ENCODE measurements around the gene MATN3.

MATN3 gene

DNA sequence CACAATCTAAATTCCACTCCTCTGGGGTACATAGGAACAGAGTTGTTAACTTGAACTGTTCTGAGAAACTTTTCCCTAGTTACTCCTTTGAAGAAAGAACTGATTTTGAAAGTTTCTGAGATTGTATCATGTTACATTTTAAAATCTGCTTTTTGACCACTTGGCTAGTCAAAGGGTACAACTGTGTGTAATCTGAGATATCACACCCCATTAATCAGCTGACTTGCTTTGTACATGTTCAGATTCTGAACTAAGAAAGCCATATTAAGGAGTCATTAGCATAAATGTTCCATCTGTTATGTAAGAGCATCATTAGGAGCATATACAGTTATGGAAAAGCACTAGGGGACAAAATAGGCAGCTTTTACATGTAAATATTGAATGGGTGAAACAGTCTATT lies 18.7 kb downstream of the MATN3 start:
- no peak for DNase-seq

DNA sequence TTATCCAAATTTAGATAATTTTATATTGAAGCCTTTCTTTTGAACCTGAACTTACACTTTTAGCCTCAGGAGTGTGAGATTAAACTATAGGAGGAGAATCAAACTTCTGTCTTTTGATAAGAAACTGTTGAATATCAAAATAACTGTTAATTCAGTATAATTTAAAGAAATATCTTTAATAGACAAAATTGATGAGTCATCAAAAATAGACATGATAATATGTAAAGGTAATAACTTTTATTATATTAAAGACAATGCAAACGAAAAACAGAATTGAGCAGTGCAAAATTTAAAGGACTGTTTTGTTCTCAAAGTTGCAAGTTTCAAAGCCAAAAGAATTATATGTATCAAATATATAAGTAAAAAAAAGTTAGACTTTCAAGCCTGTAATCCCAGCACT lies 20.6 kb downstream of the MATN3 start:
- DNase-seq = no peak

DNA sequence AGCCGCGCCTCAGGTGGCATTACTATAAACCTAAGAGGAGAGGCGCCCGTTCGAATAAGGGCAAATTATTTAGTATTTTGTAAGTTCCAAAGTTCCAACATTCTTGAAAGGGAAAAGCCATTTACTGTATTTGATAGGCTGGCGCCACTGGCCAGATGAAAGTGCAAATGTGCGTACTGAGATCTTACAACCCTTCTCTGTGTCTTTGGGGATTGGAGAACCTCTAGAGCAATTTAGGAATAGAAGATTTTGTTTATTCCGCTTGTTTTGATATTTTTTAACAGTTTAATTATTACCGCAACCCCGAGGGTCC lies 22.1 kb downstream of the MATN3 start:
- no peak for DNase-seq

DNA sequence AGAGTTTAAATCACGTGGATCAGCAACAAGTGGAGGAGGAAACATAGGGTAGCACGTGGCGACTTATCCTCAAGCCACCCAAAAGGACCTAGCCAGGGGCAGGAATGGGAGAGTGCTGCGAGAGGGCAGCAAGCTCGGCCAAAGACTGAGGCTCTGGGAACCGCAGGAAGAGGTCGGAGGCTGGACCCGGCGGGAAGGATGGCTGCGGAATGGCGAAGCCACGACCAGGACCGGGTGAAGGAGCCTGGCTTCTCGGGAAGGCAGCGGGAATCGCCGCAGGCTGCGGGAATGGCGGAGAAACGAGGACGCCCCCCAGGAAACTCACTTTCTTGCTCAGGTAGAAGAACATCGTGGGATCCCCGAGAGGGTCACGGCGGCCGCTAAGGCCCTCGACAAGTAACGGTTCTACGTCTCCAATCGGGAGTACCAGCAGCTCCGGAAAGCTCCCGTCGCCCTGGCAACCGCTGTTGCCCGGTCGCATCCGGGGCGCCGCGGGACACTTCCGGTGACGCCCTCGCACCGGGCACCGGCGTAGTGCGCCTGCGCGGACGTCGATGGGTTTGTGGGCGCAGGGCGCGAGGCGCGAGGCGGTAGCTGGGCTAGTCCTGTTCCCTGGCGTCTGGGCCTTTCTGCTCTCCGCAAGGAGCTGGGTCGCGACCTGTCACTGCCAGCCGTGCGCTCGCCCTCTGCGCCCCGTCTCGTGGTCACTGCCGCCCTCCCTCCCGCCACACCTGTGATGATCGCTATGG lies 22.6 kb downstream of the MATN3 start, which contains the start of gene WDR35:
TSS of gene WDR35 (minus strand) at position 439 of the 749 bp plus-strand sequence. CDS start at position 349, 90 bp downstream.
- peak; percentile 99 for DNase-seq

GRCh38 chr2:19989342-19989666 lies 23.2 kb downstream of the MATN3 start:
- DNase-seq = no peak

DNA sequence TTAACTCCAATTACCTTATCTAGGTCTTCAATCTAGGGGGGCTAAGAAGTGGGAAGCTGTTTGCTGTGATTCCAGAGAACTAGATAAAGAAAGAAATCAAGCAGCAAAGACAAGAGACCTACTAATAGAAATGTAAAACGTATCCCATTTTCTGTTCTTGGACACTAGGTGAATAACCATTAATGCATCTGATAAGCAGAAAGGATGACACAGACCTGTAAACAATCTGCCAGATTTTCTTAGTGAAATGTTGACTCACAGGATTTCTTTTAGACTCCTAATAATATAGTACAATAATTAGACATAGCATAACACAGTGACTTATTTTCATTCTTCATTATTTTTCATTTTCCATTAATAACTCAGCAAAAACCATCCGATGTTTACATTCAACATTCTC lies 23.9 kb downstream of the MATN3 start:
- no peak for DNase-seq

DNA sequence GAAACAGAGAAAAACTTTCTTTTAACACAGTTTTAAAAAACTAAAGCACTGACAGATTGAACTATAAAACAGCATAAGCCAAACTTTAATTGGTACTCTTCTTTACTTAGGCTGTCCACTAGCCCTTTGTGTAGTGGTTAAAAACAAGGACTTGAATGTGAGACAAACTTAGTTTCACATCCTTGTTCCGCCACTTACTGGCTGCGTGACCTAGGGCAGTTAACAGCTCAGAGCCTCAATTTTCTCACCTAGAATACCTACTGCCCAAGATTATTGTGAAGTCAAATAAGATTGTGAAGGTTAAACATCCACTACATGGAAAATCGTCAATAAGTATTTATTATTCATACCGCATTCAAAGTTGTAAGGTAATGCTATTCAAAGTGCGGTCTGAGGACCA lies 24.5 kb downstream of the MATN3 start:
- no peak for DNase-seq

- no peak for DNase-seq
These were observed 30.2 kb downstream of the MATN3 start for GRCh38 chr2:19982268-19982667.

DNA sequence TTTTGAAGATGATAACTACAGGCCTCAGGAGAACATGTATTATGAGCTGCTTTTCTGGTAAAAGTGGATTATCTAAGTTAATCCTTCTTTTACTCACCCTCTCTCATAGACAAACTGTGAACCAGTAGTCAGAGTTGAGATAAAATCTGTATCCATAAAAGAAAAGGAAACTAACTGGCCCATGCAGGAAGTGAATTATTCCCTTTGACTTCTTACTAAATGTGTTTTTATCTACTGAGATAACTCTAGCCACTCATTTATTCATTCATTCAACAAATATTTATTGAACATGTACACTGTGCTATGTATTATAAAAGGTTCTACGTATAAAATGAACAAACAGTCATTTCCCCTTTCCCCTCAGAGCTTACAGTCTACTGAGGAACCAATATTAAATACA lies 32.5 kb downstream of the MATN3 start:
- no peak for DNase-seq

DNA sequence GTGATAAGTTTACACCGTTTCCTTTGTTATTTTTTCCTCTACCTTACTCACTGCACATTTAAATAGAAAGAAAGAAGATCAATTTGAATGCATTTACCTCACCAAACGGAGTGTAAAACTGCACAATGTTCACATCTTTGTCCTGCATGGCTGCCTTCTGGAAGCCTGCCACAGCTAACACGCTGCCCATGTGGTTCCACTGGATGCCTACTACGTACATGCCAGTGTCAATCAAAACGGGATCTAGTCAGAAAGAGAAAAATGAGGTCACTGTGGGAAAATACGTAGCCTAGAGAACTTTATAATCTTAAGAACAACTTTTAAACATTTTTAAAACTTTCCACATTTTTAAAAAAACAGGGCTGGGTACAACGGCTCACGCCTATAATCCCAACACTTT lies 39.0 kb downstream of the MATN3 start:
- no peak for DNase-seq

DNA sequence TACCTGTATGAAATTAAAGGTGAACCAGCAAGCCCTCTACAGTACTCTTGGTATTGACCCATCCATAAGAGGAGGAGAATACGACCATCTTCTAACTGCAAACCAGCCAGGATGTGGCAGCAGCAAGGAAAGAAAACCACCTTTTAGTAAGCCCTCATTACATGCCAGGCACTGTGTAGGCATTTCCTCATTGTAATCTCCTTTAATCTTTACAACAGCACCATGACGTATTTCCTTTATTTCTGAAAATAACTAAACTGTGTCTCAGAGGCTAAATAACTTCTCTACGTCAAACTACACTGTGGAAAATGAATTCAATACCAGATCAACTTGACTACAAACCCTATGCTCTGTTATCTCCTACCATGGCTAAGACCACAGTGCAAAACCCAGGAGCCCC lies 40.8 kb downstream of the MATN3 start:
- DNase-seq = no peak

DNA sequence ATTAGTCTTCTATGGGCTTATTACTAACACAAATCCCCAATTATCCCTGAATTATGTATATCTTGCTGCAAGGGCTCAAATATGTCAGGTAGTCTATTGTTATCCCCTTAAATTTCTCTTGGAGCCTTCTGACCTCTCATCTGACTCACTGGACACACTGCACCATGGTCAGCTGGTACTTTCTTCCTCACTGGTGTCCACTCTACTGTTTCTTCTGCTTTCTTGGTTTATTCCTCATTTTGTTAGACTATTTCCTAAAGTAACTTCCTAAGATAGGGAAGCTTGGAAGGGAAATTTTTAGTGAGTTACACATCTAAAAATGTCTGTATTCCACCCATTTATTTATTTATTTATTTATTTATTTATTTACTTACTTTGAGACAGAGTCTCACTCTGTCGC lies 49.1 kb downstream of the MATN3 start:
- DNase-seq = no peak

GRCh38 chr2:19955544-19956422 lies 56.7 kb downstream of the MATN3 start:
- DNase-seq = no peak

- DNase-seq = no peak
These were observed 63.4 kb downstream of the MATN3 start for GRCh38 chr2:19949071-19949470.

DNA sequence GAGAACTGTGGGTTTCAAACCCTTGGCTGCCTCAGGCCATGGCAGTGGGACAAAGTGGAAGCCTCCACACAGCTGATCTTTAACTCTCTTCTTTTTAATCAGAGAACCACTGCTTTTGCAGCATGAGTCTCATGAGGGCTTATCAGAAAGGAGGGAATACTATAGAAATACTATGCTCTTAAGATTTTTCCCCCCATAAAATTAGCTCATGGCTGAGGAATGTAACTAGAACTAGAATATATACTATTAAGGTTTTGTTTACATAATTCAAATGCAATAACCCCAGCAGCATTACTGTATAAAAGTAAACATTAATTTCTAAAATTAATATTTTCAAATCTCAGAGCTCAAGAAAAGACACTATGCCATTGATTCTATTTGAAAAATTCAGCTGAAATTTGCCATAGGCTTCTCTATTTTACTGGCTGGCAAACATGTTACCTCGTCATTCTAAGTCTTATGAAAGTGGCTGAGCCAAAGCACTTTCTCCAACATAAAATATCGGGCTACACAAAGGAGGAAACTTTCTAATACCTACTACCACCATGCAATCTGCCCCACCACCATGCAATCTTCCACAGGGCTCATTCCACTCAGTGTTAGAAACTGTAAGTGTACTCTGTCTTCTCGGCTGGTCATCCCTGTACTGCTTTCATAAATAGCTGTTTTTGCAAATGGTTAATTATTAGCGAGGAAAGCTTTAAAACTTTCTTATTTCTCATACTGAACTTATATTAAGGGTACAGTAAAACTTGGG lies 65.1 kb downstream of the MATN3 start:
- DNase-seq = no peak

DNA sequence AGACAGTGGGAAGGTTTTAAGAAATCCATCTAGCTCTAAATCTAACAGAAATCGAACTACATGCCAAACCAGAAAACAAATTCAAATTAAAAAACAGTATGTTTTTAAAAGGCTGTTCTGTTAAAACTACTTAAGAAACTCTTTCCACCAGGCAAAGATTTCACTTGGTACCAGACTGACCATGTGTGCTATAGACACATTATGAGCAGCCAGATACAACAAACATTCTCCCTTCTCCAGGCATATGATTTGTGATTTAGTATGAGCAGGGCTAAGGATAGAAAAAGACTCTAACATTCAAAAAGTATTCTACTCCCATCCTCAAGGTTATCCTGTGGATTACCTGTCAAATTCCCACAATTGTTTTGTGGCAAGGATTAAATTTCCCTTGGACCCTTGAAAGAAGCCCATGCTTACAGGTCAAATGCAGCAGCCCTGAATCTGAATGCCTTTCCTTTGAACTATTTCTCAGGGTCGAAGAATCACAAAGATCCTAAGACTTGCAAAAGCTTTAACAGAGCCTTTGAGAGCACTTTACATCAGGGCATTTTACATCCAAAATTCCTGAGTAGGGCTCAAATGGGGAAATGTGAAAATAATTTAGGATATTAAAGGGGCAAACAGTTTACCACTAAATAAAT lies 68.1 kb downstream of the MATN3 start:
- no peak for DNase-seq

DNA sequence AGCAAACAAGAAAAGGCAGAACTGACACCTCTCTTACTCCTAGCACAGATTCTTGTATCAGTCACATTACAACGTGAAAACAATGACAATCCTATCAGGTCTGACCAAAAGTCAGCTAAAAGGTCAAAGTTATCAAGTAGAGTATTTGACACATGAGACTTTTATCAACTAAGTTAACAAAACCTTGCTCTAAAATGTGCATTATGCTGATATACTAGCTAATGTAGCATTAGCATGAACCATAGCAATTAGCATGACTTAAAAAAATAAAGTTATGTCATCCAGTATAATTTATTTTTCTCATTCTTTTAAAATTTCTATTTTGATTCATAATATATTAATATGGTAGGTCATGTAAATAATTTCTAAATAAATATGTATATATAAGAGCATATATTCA lies 69.3 kb downstream of the MATN3 start:
- no peak for DNase-seq

- no peak for DNase-seq
These were observed 70.3 kb downstream of the MATN3 start for GRCh38 chr2:19942199-19942598.
